Measurements from ENCODE around the gene TMEM151B.

- TF ChIP-seq CTCF (IDR thresholded peaks at IDR 0.05; ENCODE audit: low read depth, low read length) (no peak), EZH2phosphoT487 (IDR thresholded peaks at IDR 0.05; ENCODE audit: low read depth) (no peak)
These were observed 72.2 kb downstream of the TMEM151B start, which contains the start of gene SPATS1 for GRCh38 chr6:44342489-44342888.

All from OCI-LY3 (cell line).